CD4-positive, alpha-beta T cell treated with Interferon gamma for 1 hour (primary cell): ENCODE measurements around the gene ITGB3.
A peak's percentile ranks its signal among the peaks of the same experiment; 100 is the strongest.

Experiments
- DNase-seq: peaks from one replicate; pipeline ENCODE4 v3.0.0-alpha.2; 2020

ITGB3 gene

DNA sequence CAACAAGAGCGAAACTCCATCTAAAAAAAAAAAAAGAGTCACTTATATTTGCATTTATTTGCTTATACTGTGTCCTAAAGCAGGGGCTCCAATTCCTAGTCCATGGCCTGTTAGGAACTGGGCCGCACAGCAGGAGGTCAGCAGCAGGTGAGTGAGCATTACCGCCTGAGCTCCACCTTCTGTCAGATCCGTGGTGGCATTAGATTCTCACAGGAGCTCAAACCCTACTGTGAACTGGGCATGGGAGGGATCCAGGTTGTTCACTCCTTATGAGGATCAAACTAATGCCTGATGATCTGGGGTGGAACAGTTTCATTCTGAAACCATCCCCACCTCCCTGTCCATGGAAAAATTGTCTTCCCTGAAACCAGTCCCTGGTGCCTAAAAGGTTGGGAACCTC, 24.9 kb downstream of the ITGB3 start:
- DNase-seq, result no peak

- peak; percentile 45 for DNase-seq
These were observed 25.6 kb downstream of the ITGB3 start for GRCh38 chr17:47279062-47279801.

DNA sequence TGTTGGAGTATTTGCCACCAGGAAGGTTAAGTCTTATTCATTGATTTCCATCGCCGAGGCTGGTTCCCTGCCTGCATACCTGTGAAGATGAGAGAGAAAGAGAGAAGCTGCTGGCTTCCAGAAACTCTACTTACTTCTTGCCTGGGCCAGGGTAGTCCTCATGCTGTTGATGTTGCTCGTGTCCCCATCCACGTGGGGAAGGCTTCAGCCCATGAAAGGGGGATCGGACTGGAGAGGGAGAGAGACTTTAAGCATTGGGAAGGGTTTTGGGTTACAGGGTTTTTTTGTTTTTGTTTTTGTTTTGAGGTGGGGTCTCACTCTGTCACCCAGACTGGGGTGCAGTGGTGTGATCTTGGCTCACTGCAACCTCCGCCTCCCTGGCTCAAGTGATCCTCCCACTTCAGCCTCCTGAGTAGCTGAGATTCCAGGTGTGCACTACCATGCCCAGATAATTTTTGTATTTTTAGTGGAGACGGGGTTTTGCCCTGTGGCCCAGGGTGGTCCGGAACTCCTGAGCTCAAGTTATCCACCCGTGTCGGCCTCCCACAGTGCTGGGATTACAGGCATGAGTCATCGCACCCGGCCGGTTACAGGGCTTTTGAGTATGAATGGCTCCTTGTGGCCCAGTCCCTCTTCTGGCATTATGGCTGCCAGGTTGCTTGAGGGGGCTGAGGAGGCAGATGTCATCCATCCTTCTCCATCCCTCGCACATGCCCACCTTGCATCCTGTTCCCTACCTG, 26.6 kb downstream of the ITGB3 start:
- no peak for DNase-seq

DNA sequence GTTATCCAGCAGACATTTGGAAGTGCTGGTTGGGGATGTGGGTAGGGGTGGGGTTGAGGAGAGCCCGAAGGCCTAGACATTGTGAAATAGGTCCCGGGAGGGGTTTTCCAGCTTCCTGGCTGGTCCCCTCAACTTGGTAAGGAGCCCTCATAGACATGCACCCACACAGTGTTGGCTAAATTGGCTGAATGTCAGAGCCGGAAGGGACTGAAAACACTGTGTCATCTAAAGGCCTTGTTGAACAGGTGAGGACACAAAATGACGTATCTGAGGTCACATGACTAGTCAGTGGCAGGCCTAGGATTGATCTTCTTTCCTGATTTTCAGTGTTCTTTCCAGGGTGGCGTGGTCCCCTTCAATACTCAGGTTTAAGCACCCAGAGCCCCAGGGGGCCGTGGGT, 27.6 kb downstream of the ITGB3 start:
- no peak for DNase-seq

GRCh38 chr17:47285003-47285402, 31.4 kb downstream of the ITGB3 start:
- DNase-seq, result no peak

DNA sequence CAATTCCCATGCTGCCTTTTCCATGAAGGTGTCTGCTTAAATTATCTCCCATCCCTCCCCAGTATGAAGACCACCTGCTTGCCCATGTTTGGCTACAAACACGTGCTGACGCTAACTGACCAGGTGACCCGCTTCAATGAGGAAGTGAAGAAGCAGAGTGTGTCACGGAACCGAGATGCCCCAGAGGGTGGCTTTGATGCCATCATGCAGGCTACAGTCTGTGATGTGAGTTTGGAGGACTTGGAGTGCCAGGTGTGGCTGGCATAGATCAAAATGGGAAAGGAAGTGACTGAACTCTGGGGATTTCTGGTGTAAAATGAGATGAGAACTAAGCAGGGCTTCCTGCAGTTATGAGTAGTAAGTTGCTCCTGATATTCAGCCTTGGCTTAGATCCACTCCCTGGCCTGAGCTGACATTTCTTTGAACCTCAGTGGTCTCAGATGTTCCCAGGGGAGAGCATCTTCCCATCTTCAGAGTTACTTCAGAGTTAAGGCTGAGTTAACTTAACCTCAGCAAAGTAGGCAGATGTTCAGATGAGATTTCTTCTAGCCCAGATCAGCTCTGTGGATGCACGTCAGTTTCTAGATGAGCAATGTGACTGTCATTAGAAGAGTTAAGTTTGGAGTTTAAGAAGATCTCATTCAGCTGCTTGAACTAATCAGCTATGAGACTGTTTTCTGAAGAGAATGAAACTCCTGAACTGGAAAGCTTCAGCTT, 32.7 kb downstream of the ITGB3 start:
- DNase-seq, result peak; percentile 53

GRCh38 chr17:47287068-47287467, 33.4 kb downstream of the ITGB3 start:
- no peak for DNase-seq

DNA sequence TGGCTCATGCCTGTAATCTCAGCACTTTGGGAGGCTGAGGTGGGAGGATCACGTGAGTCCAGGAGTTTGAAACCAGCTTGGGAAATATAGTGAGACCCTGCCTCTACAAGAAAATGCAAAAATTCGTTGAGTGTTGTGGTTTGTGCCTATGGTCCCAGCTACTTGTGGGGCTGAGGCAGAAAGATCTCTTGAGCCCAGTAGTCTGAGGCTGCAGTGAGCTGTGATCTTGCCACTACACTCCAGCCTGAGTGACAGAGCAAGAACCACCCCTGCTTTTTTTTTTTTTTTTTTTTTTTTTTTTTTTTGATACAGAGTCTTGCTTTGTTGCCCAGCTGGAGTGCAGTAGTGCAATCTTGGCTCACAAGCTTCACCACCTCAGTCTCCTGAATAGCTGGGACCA, 34.0 kb downstream of the ITGB3 start:
- DNase-seq, result no peak

- no peak for DNase-seq
These were observed 35.0 kb downstream of the ITGB3 start for GRCh38 chr17:47288531-47289116.

- DNase-seq, result no peak
These were observed 35.7 kb downstream of the ITGB3 start for GRCh38 chr17:47289302-47289701.

DNA sequence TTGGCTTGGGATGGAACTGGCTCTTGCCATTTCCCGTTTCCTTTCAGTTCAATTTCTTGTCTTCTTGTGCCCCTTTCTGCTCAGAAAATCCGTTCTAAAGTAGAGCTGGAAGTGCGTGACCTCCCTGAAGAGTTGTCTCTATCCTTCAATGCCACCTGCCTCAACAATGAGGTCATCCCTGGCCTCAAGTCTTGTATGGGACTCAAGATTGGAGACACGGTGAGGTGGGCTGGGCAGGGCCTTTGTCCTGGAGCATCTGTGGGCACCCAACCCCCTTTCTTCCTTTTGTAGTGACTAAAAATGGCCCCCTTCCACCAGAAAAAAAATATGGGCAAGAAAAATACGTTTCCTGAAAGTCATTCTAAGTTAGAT, 37.2 kb downstream of the ITGB3 start:
- no peak for DNase-seq

DNA sequence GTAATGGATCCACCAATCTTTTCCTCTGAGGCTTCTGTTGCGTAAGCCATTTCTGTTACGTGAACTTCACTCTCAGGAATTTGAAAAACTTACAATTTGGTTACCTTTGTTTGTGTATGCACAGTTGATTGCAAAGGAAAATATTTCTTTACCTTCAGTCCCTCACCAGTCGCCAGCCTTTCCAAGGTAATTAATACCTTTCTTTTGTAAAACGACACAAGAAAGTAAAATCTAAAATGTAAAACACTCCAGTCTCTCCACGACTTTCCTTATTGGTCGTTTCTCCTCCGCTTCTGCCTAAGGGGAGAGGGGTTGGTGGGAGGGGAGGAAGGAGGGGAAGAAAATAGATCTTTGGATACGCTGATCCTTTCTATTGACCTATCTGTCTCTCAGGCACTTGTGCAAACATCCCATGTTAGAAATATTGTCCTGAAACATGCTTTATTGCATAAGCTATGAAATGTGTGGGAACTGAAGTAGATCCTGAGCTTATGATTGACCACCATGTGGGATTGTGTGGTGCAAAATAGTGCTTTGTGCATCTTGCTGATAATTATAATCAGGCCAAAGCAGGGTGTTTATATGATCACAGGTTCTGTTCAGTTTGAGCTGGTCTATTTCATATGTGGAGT, 37.7 kb downstream of the ITGB3 start:
- DNase-seq, result no peak

DNA sequence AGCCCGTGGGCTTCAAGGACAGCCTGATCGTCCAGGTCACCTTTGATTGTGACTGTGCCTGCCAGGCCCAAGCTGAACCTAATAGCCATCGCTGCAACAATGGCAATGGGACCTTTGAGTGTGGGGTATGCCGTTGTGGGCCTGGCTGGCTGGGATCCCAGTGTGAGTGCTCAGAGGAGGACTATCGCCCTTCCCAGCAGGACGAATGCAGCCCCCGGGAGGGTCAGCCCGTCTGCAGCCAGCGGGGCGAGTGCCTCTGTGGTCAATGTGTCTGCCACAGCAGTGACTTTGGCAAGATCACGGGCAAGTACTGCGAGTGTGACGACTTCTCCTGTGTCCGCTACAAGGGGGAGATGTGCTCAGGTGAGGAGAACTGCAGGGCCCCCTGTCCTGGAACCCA, 38.6 kb downstream of the ITGB3 start:
- DNase-seq, result no peak

DNA sequence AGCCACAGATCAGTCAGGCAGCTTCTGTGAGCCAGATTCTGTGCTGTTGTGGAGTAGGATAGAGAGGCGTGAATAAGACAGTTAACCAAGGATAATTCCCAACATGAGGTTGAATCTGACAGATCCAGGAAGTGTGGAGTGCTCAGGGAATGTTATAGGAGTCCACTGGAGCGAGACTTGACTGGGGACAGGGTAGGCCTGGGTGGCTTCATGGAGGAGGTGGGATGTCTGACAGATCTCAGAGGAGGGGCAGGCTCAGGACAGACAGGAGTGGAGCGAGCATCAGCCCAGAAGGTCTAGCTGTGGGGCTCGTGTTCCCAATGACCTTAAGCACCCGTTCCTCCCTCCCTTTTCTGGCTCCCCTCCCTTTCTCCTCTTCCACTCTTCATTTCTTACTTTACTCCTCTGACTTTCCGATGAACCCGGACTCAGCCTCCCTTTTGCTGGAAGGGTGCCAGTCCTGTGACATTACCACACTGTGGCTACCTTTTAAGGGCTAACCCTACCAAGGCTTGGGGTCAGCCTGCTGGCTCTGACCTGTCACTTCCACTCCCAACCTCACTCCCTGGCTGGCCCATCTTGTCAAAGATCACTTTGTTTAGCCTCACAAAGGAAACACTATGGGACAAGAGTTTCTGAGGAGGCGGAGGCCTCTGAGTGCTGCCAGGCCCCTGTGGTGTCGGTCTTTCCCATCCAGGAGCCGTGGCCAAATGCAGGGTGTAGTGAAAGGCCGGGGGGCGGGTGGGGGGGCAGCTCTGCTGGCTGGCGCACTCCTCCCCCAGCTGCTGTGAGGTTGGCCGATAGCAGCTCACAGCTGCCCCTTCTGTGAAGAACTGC, 41.6 kb downstream of the ITGB3 start:
- DNase-seq, result no peak

- no peak for DNase-seq
These were observed 42.2 kb downstream of the ITGB3 start for GRCh38 chr17:47295874-47296255.

DNA sequence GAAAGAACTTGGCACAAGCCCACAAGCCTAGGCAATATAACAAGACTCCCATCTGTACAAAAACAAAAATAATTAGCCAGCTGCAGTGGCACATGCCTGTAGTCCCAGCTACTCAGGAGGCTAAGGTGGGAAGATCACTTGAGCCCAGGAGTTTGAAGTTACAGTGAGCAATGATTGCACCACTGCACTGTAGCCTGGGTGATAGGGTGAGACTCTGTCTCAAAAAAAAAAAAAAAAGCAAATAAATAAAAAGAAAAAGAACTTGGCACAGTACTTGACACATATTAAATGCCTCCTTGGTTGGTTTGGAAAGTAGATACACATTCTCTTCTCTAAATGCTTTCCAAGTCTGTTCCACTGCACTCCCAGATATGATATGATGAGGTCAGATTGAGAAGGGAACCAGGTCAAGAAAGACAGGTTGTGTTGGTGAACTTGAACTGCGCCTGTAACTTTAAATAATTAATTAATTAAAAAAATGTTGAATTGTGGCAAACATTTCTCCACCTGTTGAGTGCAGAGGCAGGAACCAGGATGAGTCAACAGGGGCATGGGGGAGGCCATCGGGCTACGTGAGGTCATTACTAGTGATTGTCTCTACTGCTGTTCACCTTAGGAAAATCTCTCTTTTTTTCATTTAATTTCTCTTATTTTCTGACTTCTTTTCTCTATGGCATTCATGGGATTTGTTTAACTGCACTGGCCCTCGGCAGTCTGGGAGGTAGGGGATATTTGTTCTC, 44.2 kb downstream of the ITGB3 start:
- DNase-seq, result no peak

DNA sequence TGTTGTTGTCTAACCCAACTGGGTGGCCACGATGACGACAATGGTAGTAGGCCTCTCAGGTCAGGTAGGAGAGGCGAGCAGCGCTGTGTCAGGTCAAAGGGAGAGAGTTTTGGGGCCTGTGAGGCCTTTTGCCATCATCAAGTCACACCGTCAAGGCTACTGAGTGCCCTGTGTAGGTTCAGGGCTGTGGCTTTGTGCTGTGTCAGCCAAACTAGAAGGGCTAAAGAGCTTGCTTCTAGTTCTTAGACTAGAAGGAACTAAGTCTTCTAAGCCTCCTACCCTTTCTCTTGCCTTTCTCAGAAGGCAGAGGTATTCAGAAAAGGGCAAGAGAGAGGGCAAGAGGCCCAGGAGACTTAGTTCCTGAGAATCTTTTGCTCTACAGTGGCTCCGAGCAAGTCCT, 45.1 kb downstream of the ITGB3 start:
- no peak for DNase-seq

DNA sequence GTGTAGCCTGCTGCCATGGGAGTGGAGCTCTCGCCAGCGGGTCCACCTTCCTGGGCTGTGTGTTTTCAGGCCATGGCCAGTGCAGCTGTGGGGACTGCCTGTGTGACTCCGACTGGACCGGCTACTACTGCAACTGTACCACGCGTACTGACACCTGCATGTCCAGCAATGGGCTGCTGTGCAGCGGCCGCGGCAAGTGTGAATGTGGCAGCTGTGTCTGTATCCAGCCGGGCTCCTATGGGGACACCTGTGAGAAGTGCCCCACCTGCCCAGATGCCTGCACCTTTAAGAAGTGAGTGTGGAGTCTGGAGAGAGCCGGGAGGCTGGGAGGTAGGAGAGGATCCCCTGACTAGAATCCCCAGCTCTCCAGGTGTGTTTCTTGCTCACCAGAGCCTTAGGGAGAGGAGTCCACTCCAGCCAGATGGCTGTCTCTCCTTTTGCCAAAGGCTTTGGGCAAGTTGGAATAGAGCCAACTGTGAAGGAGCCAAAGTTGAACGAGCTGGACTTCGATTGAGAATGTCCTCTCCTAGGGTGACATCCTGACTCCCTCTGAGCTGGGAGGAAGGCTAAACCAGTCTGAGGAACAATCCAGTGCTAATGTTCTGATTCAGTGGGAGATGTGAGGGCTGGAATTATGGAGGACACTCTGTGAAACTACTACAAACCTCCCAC, 45.7 kb downstream of the ITGB3 start:
- DNase-seq, result no peak

GRCh38 chr17:47300718-47301117, 47.1 kb downstream of the ITGB3 start:
- no peak for DNase-seq

- DNase-seq, result no peak
These were observed 47.5 kb downstream of the ITGB3 start for GRCh38 chr17:47301161-47301560.

DNA sequence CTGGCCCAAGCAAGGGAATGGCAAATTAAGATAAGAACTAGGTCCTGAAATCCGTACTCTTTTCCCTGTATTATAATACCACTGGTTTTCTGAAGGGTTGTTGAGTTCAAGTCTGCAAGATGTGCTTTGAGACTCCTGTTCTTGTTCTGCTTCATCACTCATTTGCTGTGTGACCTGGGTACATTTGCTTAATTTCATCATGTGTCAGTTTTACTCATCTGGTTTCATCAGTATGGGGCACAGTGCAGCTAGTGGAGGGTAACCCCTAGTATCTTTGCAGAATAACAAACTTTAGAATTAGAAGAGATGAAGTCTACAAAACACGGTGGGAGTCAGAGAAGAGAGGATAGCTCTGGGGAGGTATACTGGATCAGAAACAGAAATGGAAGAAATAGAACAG, 48.2 kb downstream of the ITGB3 start:
- no peak for DNase-seq
